ENCODE data around the gene RMP24.
"Not testable (repeated sequence)": the region's sequence is repeated elsewhere in the genome, so short reads cannot be mapped to it uniquely, and the experiment has no call there.

Gene RMP24

DNA sequence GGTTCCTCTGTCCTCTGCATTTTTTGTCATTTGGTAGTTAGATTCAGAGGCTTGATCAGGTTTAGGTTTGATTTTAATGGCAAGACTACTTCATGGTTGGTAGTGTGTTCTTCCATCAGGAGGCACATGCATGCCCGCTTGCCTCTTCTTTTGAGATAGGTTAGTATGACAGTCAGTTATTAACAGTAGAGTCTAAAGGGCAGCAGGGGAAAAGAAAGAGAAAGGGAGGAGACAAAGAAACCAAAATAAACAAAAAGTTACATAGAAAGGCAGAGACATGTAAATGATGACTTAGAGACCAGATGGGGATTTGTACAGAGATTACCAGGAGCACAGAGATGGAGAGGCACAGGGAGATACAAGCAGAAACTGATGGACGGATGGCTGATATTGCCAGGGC, 10.2 kb upstream of the RMP24 start:
- peaks cover 0 to 5% (median 0%) of the 10 kb centered on the region in 3 donors for H3K9me3 ChIP-seq
- H3K27ac ChIP-seq: no peak overlapping the region
- intact Hi-C loops (cut with DNase I): no loop called here
- TF ChIP-seq, protein P1, sequence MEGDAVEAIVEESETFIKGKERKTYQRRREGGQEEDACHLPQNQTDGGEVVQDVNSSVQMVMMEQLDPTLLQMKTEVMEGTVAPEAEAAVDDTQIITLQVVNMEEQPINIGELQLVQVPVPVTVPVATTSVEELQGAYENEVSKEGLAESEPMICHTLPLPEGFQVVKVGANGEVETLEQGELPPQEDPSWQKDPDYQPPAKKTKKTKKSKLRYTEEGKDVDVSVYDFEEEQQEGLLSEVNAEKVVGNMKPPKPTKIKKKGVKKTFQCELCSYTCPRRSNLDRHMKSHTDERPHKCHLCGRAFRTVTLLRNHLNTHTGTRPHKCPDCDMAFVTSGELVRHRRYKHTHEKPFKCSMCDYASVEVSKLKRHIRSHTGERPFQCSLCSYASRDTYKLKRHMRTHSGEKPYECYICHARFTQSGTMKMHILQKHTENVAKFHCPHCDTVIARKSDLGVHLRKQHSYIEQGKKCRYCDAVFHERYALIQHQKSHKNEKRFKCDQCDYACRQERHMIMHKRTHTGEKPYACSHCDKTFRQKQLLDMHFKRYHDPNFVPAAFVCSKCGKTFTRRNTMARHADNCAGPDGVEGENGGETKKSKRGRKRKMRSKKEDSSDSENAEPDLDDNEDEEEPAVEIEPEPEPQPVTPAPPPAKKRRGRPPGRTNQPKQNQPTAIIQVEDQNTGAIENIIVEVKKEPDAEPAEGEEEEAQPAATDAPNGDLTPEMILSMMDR (IDR thresholded peaks at IDR 0.05): no peak
- no peak for TF ChIP-seq POLR2A (IDR thresholded peaks at IDR 0.05)
- no peaks in the 10 kb centered on the region for H3K4me1 ChIP-seq
- WGBS, 2 donors: 82 to 91% methylated on average over 2 of the region's 2 CpGs
- peaks cover 0 to 15% (median 0%) of the 10 kb centered on the region in 4 donors for H3K27me3 ChIP-seq
- no peak for DNase-seq
- no peaks in the 10 kb centered on the region for H3K36me3 ChIP-seq
- H3K4me3 ChIP-seq: no peak overlapping the region

DNA sequence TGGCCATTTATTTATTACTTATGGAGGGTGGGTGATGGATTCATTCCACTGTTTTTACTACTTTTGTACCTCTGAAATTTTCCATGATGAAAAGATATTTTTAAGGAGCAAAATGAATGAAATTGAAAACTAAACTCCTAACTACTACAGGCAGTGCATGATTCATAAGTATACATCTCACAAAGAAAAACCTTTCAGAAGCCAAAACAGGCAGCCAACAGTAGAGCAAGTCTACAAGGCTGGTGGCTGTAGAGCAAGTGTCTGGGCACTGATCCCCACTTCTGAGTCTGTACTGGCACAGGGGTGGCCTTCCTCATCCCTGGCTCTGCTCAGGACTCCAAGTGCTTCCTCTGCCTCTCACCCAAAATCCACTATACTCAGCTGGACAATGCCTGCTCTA, 8.2 kb upstream of the RMP24 start:
- peaks cover 0 to 15% (median 0%) of the 10 kb centered on the region in 4 donors for H3K27me3 ChIP-seq
- no peaks in the 10 kb centered on the region for H3K36me3 ChIP-seq
- intact Hi-C loops (cut with DNase I): no loop called here
- H3K27ac ChIP-seq: no peak overlapping the region
- TF ChIP-seq POLR2A (IDR thresholded peaks at IDR 0.05): no peak
- TF ChIP-seq, protein P1 (IDR thresholded peaks at IDR 0.05): no peak
- peaks cover 0 to 19% (median 12%) of the 10 kb centered on the region in 3 donors for H3K4me1 ChIP-seq
- no peak overlapping the region for H3K4me3 ChIP-seq
- no peak for DNase-seq
- H3K9me3 ChIP-seq: peaks cover 0 to 7% (median 0%) of the 10 kb centered on the region in 3 donors

DNA sequence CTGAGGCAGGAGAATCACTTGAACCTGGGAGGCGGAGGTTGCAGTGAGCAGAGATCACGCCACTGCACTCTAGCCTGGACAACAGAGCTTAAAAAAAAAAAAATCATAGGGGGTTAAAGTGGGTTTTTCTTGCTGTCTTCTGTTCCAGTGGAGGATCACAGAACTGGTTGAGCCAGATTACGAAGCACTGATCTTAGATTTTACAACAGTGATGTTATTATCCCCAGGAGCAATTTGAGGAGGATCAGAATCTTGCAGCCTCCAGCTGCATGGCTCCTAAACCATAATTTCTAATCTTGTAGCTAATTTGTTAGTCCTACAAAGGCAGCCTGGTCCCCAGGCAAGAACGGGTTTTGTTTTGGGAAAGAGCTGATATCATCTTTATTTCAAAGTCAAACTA, 4.6 kb upstream of the RMP24 start:
- intact Hi-C loops (cut with DNase I); H3K4me3 ChIP-seq; H3K9me3 ChIP-seq; H3K36me3 ChIP-seq; H3K27me3 ChIP-seq; DNase-seq: not testable (repeated sequence)
- H3K27ac ChIP-seq: peak overlapping the region in 2 of 4 donors; percentile 37 to 49
- peaks cover 10 to 41% (median 14%) of the 10 kb centered on the region in 3 donors for H3K4me1 ChIP-seq
- WGBS, 2 donors: 56 to 67% methylated on average over 4 of the region's 4 CpGs

DNA sequence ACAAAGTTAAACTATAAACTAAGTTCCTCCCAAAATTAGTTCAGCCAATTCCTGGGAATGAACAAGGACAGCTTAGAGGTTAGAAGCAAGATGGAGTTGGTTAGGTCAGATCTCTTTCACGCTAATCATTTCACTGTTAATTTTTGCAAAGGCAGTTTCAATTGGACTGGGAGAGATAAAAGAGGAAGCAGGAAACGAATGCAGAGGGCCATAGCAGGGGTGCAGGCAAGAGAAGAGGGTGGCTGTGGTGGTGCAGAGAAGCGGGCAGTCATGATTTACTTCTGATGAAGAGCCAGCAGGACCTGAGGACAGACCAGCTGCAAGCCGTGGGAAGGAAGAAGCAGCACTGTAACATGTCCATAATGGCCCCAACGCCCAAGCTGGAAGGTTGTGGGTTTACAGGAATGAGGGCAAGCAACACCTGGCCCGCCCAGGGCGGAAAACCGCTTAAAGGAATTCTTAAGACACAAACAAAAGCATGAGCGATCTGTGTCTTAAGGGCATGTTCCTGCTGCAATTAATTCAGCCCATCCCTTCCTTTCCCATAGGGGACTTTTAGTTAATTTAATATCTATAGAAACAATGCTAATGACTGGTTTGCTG, 4.1 kb upstream of the RMP24 start:
- Histone ChIP-seq H3K4me3 (no peak overlapping the region), H3K27me3 (no peaks in the 10 kb centered on the region), H3K36me3 (no peaks in the 10 kb centered on the region), H3K4me1 (peaks cover 13 to 46% (median 18%) of the 10 kb centered on the region in 3 donors), H3K27ac (peak overlapping the region in 2 of 4 donors; percentile 37 to 49), H3K9me3 (peaks cover 0 to 7% (median 0%) of the 10 kb centered on the region in 3 donors)
- intact Hi-C loops (cut with DNase I): no loop called here
- 44 to 52% methylated on average over 9 of the region's 9 CpGs for WGBS, 2 donors
- no peak for DNase-seq
- no peak for TF ChIP-seq POLR2A (IDR thresholded peaks at IDR 0.05)
- TF ChIP-seq, protein P1 (IDR thresholded peaks at IDR 0.05): no peak

DNA sequence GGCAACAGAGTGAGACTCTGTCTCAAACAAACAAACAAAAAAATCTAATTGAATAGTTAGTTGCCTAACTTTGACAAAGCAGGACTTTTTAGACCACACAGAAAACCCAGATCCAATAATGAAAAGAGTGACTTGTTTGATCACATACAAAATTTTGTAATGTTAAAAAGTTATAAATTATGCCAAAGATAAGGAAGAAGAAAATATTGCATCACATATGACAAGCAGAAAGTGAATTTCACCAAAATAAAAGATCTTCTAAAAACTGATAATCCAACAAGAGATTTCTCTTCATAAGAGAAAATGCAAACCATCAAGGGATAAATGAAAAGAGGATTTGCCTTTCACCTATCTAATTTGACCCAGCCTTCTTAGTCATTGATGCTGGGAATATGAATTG, 2.8 kb upstream of the RMP24 start:
- DNase-seq: no peak
- intact Hi-C loops (cut with DNase I): no loop called here
- H3K27ac ChIP-seq: peak overlapping the region in 2 of 4 donors; percentile 14 to 45
- H3K4me3 ChIP-seq: no peak overlapping the region
- H3K4me1 ChIP-seq: peaks cover 21 to 59% (median 29%) of the 10 kb centered on the region in 3 donors
- H3K9me3 ChIP-seq: peaks cover 0 to 7% (median 0%) of the 10 kb centered on the region in 3 donors
- no peaks in the 10 kb centered on the region for H3K36me3 ChIP-seq
- no peaks in the 10 kb centered on the region for H3K27me3 ChIP-seq
- TF ChIP-seq, protein P1 (IDR thresholded peaks at IDR 0.05): no peak
- TF ChIP-seq POLR2A (IDR thresholded peaks at IDR 0.05): no peak
